ENCODE results near the gene COL27A1.

The COL27A1 gene

DNA sequence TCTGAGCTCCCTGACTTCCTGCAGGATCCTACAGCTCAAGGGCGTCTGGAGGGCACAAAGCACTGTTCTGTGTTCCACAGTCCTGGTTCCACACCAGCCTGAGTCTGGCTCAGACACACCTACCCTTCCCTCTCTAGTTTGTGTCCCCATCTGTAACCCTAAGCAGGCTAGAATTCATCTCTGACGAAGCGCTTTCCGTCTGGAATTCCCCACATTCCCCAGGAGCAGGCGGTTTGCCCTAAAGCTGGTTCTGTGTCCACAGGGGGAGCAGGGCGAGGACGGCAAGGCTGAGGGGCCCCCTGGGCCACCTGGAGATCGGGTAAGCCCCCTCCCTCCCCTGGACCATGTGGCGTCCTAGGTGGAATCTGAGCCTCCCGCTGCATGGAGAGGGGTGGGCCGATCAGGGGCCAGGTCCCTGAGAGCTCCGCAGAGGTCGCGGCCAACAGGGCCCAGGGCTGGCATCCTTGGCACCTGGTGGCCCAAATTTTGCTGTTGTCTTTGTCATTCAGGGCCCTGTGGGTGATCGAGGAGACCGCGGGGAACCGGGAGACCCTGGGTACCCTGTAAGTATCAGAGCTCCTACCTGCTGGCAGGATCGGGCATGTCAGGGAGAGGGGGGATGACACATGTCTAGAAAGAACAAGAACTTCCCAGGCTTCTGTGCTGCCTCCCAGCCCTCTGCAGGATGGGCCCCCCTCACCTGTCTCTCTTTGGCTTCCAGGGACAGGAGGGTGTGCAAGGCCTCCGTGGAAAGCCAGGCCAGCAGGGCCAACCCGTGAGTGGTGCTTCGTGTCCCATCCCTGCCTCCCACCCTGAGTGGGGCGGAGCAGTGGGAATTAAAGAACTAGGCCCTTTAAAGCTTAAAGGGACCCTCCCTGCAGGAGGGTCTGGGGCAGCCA lies 133.1 kb downstream of the COL27A1 start:
- no peak overlapping the region for H3K4me3 ChIP-seq (ENCODE audit: low read length)
- no peak for DNase-seq (ENCODE audit: low read depth, low spot score)

DNA sequence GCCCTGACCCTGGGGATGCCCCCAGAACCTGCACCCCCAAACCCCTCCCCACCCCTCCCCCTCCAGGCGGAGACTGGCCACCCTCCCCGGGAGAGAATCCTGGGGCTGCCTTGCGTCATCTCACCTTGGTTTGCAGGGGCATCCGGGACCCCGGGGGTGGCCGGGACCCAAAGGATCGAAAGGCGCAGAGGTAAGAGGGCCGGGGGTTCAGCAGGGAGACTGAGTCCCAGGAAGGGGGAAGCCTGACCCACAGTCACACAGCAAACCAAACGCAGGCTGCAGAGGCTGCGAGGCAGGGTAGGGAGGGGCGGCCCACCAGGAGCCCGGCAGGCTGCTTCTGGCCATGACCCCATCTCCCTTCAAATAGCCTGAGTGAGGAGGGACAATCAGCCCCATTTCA lies 133.8 kb downstream of the COL27A1 start:
- no peak overlapping the region for H3K4me3 ChIP-seq (ENCODE audit: low read length)
- no peak for DNase-seq (ENCODE audit: low read depth, low spot score)

DNA sequence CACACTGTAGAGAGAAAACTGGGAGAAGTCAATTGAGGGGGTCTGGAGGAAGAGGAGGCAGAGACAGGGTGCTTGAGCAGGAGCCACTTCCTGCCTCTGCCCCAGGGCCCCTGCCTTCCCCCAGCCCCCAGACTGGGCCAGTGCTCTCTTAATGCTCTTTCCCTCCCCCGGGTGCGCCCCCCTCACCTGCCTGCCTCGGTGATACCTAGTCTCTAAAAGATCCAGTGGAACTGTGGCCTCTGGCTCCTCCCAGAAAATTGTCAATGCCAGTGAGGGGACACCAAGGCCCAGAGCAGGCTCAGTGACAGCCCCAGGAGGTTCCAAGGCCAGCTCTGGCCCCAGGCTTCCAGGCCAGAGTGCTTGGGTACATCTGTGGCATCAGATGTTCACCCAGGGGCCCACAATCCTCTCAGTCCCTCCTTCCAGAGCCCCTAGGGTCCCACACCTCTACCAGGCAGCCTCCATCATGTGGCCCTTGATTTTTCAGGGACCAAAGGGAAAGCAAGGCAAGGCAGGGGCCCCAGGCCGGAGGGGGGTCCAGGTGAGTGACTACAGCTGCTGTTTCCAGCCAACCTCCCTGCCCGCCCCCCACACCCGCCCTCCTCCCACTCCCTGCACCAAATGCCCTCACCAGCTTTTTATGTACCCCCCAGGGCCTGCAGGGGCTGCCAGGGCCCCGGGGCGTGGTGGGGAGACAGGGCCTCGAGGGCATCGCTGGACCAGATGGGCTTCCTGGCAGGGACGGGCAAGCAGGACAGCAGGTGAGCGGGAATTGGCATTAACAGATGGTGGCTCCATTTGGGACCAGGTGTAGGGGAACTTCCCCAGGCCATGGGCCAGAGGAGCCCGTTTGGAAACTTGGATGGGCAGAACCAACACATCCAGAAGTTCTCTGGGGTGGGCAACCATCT lies 134.5 kb downstream of the COL27A1 start:
- no peak overlapping the region for H3K4me3 ChIP-seq (ENCODE audit: low read length)
- DNase-seq (ENCODE audit: low read depth, low spot score) = no peak

- no peak for DNase-seq (ENCODE audit: low read depth, low spot score)
- H3K4me3 ChIP-seq (ENCODE audit: low read length) = no peak overlapping the region
These were observed 135.2 kb downstream of the COL27A1 start for GRCh38 chr9:114290561-114290986.

- DNase-seq (ENCODE audit: low read depth, low spot score) = peak; percentile 39
These were observed 135.7 kb downstream of the COL27A1 start for GRCh38 chr9:114291064-114291474.

DNA sequence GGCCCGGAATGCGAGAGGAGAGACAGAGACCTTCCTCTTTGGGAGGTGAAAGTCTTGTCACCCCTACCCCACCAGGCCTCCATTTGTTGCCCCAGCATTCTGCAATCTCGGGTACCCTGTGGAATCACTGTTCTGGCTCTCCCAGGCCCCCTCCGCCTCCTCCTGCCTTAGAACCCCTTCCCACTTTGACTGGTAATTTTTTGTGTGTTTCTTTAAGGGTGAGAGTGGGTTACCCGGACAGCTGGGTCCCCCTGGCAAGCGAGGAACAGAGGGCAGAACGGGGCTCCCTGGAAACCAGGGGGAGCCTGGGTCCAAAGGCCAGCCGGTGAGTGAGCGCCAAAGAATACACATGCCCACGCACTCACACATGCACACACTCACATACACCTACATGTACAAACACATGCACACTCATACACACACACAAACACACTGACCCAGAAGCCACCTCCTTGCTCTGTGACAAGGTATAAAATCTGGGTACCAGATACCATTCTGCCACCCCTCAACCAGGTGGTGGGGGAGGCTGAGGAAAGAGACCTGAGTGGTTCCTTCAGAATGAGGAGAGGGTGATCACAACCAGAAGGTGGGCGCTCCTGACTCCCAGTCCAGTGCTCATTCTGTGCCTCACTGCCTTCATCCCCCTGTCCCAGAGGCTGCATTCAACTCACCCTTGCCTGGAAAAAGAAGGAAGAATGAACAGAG lies 136.7 kb downstream of the COL27A1 start:
- DNase-seq (ENCODE audit: low read depth, low spot score) = no peak
- H3K4me3 ChIP-seq (ENCODE audit: low read length) = no peak overlapping the region

More at GRCh38 chr9:114291064-114291474, 135.7 kb downstream of the COL27A1 start:
- H3K4me3 ChIP-seq (ENCODE audit: low read length) = no peak overlapping the region

GRCh38 chr9:114294664-114295063 lies 139.3 kb downstream of the COL27A1 start:
- DNase-seq (ENCODE audit: low read depth, low spot score) = no peak
- no peak overlapping the region for H3K4me3 ChIP-seq (ENCODE audit: low read length)

DNA sequence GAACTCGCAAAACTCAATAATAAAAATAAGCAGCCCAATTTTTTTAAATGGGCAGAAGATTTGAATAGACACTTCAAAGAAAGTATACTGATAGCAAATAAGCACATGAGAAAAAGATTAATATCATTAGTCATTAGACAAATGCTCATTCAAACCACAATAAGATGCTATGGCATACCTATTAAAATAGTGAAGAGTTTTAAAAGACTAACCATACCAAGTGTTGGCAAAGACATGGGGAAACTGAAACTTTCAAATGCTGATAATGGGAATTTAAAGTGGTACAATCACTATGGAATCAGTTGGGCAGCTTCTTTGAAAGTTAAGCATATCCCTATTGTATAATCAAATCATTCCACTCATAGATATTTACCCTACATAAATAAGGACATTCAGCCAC lies 141.0 kb downstream of the COL27A1 start:
- DNase-seq (ENCODE audit: low read depth, low spot score) = no peak
- no peak overlapping the region for H3K4me3 ChIP-seq (ENCODE audit: low read length)

DNA sequence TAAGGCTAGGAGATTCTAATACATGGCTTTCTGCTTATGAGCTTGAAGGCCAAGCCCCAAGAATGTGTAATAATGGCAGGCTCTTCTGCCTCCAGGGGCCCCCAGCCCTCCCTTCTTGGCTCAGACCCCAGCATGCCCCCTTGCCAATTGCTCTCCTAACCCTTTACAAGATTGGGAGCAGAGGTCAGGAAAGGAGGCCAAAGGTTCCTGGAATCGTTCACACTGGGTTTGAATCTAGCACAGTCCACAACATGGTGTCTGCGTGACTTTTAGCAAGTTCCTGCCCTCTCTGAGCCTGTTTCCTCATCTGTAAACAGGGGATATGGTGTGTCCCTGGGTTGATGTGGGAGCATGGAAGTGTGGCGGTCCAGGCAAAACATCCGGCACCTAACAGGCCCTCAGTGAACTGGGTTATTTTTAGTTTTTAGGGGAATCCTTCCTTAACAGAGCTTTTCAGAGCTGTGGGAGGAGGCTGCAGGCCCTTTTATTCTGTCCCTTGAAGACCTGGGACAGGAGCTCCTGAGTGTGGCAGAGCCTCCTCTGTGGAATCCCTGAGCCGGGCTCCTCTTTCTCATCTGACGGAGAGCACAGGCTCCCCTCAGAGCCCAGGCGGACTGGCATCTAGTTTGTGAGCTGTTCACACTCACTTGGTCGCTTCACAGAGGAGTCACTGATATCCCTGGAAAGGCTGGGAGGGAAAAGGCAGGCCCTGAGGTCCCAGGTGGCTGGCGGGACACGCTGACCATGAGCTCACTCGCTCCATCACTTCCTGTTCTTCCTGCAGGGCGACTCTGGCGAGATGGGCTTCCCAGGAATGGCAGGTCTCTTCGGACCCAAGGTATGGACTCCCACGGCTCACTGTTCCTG lies 144.2 kb downstream of the COL27A1 start:
- no peak overlapping the region for H3K4me3 ChIP-seq (ENCODE audit: low read length)
- no peak for DNase-seq (ENCODE audit: low read depth, low spot score)

- no peak for DNase-seq (ENCODE audit: low read depth, low spot score)
- H3K4me3 ChIP-seq (ENCODE audit: low read length) = no peak overlapping the region
These were observed 145.0 kb downstream of the COL27A1 start for GRCh38 chr9:114300153-114300845.

- DNase-seq (ENCODE audit: low read depth, low spot score) = no peak
- H3K4me3 ChIP-seq (ENCODE audit: low read length) = no peak overlapping the region
These were observed 145.8 kb downstream of the COL27A1 start for GRCh38 chr9:114300846-114301797.

GRCh38 chr9:114301798-114302565 lies 146.6 kb downstream of the COL27A1 start:
- H3K4me3 ChIP-seq (ENCODE audit: low read length) = no peak overlapping the region
- DNase-seq (ENCODE audit: low read depth, low spot score) = no peak

- no peak overlapping the region for H3K4me3 ChIP-seq (ENCODE audit: low read length)
- DNase-seq (ENCODE audit: low read depth, low spot score) = no peak
These were observed 147.4 kb downstream of the COL27A1 start for GRCh38 chr9:114302727-114303126.

GRCh38 chr9:114303571-114303970 lies 148.2 kb downstream of the COL27A1 start:
- DNase-seq (ENCODE audit: low read depth, low spot score) = no peak
- H3K4me3 ChIP-seq (ENCODE audit: low read length) = no peak overlapping the region

GRCh38 chr9:114303977-114304376 lies 148.6 kb downstream of the COL27A1 start:
- DNase-seq (ENCODE audit: low read depth, low spot score) = no peak
- H3K4me3 ChIP-seq (ENCODE audit: low read length) = no peak overlapping the region

Measured in Jurkat, Clone E6-1 (cell line).